SK-N-SH (cell line): Measurements from ENCODE around the gene LRMDA. TPM values are rescaled to one million over a fixed set of nuclear protein-coding genes. Genes with fewer than 3 reads are reported as not detected.

Experiments
- CTCF ChIA-PET: fragments of 300-600, 350-600 bp; formaldehyde crosslinking; extraction: SDS; loops from one replicate; lab custom pipeline; 2021; lab: Yijun Ruan, JAX
- POLR2A ChIA-PET: fragments of 350-600 bp; sonication (Branson Sonifier 250); formaldehyde crosslinking; extraction: SDS; loops from one replicate; lab custom pipeline; 2020; ENCODE audit warnings: antibody characterized with exemption, inconsistent platforms; lab: Yijun Ruan, JAX
- DNase-seq: peaks from one replicate; pipeline ENCODE4 v3.0.0; 2012
- H2AFZ ChIP-seq: fragments of 200-600 bp; sonication (generic); 2 replicates; pipeline ENCODE4 v1.8.1; 2016; ENCODE audit warnings: antibody characterized with exemption, mild to moderate bottlenecking, low read depth
- H3F3A ChIP-seq: fragments of 200-600 bp; sonication (generic); replicated peaks from 2 replicates; pipeline ENCODE3; 2016; ENCODE audit warnings: antibody characterized with exemption, mild to moderate bottlenecking; ENCODE audit not compliant: insufficient read depth
- H3K27ac ChIP-seq, 2 experiments: fragments of 200-500 bp in 1 of 2; fragments of 200-600 bp in 1 of 2; sonication (Bioruptor generic) in 1 of 2; sonication (generic), shearing (Covaris generic) in 1 of 2; 2 replicates each; pipeline versions ENCODE4 v1.5.1 to v1.6.1; 2014 to 2016; ENCODE audit warnings: low read depth in 2 of 2, inconsistent platforms in 1 of 2, low read length in 1 of 2, mild to moderate bottlenecking in 1 of 2, mixed read lengths in 1 of 2
- H3K27me3 ChIP-seq: fragments of 200-600 bp; sonication (generic), shearing (Covaris generic); 2 replicates; pipeline ENCODE4 v1.6.1; 2016; ENCODE audit warnings: mixed run types; ENCODE audit not compliant: insufficient read depth
- H3K36me3 ChIP-seq, 2 experiments: fragments of 200-500 bp in 1 of 2; fragments of 200-600 bp in 1 of 2; sonication (Bioruptor generic) in 1 of 2; sonication (generic) in 1 of 2; replicated peaks in 1 of 2; 2 replicates each; pipeline versions ENCODE3 to v1.5.1; 2014 to 2016; ENCODE audit warnings: low read length in 1 of 2, mild to moderate bottlenecking in 1 of 2; ENCODE audit not compliant: insufficient read depth in 2 of 2, control insufficient read depth in 1 of 2
- H3K4me1 ChIP-seq, 2 experiments: fragments of 200-500 bp in 1 of 2; fragments of 200-600 bp in 1 of 2; sonication (Bioruptor generic) in 1 of 2; sonication (generic), shearing (Covaris generic) in 1 of 2; 2 replicates each; pipeline versions ENCODE4 v1.5.1 to v1.6.1; 2014 to 2016; ENCODE audit warnings: low read depth in 1 of 2, low read length in 1 of 2, mixed run types in 1 of 2; ENCODE audit not compliant: insufficient read depth in 2 of 2, control insufficient read depth in 1 of 2
- H3K4me2 ChIP-seq: fragments of 200-600 bp; sonication (generic), shearing (Covaris generic); 2 replicates; pipeline ENCODE4 v1.6.1; 2017; ENCODE audit warnings: mixed run types
- H3K4me3 ChIP-seq, 2 experiments: fragments of 200-500 bp in 1 of 2; fragments of 200-600 bp in 1 of 2; sonication (Bioruptor generic) in 1 of 2; sonication (generic), shearing (Covaris generic) in 1 of 2; 2 replicates each; pipeline versions ENCODE4 v1.5.1 to v1.8.1; 2014 to 2016; ENCODE audit warnings: low read depth in 2 of 2, inconsistent platforms in 1 of 2, low read length in 1 of 2, mild to moderate bottlenecking in 1 of 2, mixed read lengths in 1 of 2, moderate library complexity in 1 of 2
- H3K79me2 ChIP-seq: fragments of 200-600 bp; sonication (generic); 2 replicates; pipeline ENCODE4 v1.8.1; 2017; ENCODE audit warnings: mild to moderate bottlenecking; ENCODE audit not compliant: insufficient read depth
- H3K9ac ChIP-seq: fragments of 200-600 bp; sonication (generic); 2 replicates; pipeline ENCODE4 v1.6.1; 2017; ENCODE audit warnings: mixed run types
- H3K9me2 ChIP-seq: fragments of 200-600 bp; sonication (generic); 2 replicates; pipeline ENCODE4 v1.6.1; 2017; ENCODE audit warnings: mixed run types
- H3K9me3 ChIP-seq: fragments of 200-600 bp; sonication (generic); 2 replicates; pipeline ENCODE4 v1.6.1; 2017; ENCODE audit warnings: mixed run types, mild to moderate bottlenecking, moderate library complexity
- H4K20me1 ChIP-seq: fragments of 200-600 bp; sonication (generic); 2 replicates; pipeline ENCODE4 v1.6.1; 2017; ENCODE audit warnings: mild to moderate bottlenecking, mixed run types; ENCODE audit not compliant: insufficient read depth
- CHD2 ChIP-seq: fragments of 150-350 bp; IDR thresholded peaks from 2 replicates; pipeline ENCODE4 v1.6.1; 2018; ENCODE audit warnings: low read length; ENCODE audit not compliant: partially characterized antibody
- ELF1 ChIP-seq: IDR thresholded peaks from 2 replicates; pipeline ENCODE4 v1.4.0; 2012
- EZH2phosphoT487 ChIP-seq: fragments of 200-600 bp; sonication (generic); IDR thresholded peaks from 2 replicates; pipeline ENCODE4 v1.6.1; 2017; ENCODE audit warnings: low read depth, mixed run types, mild to moderate bottlenecking, antibody characterized with exemption, moderate library complexity, borderline replicate concordance
- FOXM1 ChIP-seq: IDR thresholded peaks from 2 replicates; pipeline ENCODE4 v1.4.0; 2012; ENCODE audit warnings: low read depth, mild to moderate bottlenecking
- MAX ChIP-seq: IDR thresholded peaks from 2 replicates; pipeline ENCODE4 v1.4.0; 2012; ENCODE audit warnings: low read depth
- NFIC ChIP-seq: IDR thresholded peaks from 2 replicates; pipeline ENCODE4 v1.4.0; 2012; ENCODE audit warnings: borderline replicate concordance
- NRF1 ChIP-seq: IDR thresholded peaks from 2 replicates; pipeline ENCODE4 v1.6.1; 2012; ENCODE audit warnings: low read depth, mild to moderate bottlenecking, low read length
- PBX3 ChIP-seq: IDR thresholded peaks from 2 replicates; pipeline ENCODE4; 2012
- POLR2AphosphoS5 ChIP-seq: IDR thresholded peaks from 2 replicates; pipeline ENCODE4 v1.6.1; 2012; ENCODE audit warnings: low read depth, low read length
- RAD21 ChIP-seq: IDR thresholded peaks from 2 replicates; pipeline ENCODE4 v1.6.1; 2012; ENCODE audit warnings: mild to moderate bottlenecking, low read length
- REST ChIP-seq: IDR thresholded peaks from 2 replicates; pipeline ENCODE4 v1.6.1; 2012; ENCODE audit warnings: mild to moderate bottlenecking, low read depth, low read length, moderate library complexity
- RXRA ChIP-seq: IDR thresholded peaks from 2 replicates; pipeline ENCODE4 v1.4.0; 2012; ENCODE audit warnings: low read depth, mild to moderate bottlenecking, borderline replicate concordance
- SIN3A ChIP-seq: IDR thresholded peaks from 2 replicates; pipeline ENCODE4 v1.6.1; 2012; ENCODE audit warnings: low read depth, mild to moderate bottlenecking, low read length, moderate library complexity, borderline replicate concordance
- SMC3 ChIP-seq: IDR thresholded peaks from 2 replicates; pipeline ENCODE4 v1.6.1; 2012; ENCODE audit warnings: low read depth, low read length, improper control_type of control experiment
- TAF1 ChIP-seq: IDR thresholded peaks from 2 replicates; pipeline ENCODE4 v1.6.1; 2012; ENCODE audit warnings: low read depth, mild to moderate bottlenecking, low read length, moderate library complexity, borderline replicate concordance
- TCF12 ChIP-seq: IDR thresholded peaks from 2 replicates; pipeline ENCODE4 v1.4.0; 2012
- USF1 ChIP-seq: IDR thresholded peaks from 2 replicates; pipeline ENCODE4 v1.4.0; 2012; ENCODE audit warnings: low read depth, borderline replicate concordance
- ZBTB33 ChIP-seq: IDR thresholded peaks from 2 replicates; pipeline ENCODE4 v1.4.0; 2012; ENCODE audit warnings: low read depth, borderline replicate concordance
- WGBS: methylation state at CpG from one replicate; pipeline ENCODE4 v1.1.6; 2017; ENCODE audit warnings: low lambda C conversion rate; 5-methylcytosine and 5-hydroxymethylcytosine counted together
- polyA plus RNA-seq, 3 experiments: library from polyadenylated mRNA; depleted of rRNA; stranded (reverse); fragments of >200 nt; gene quantifications; 2 replicates each; pipeline ENCODE4 v1.2.3, GENCODE V29; 2012

The LRMDA gene
- polyA plus RNA-seq, 1 of the 3 experiments (the other 2 are of a cell fraction) = 0.95 TPM

- Histone ChIP-seq H3K9ac (no peak overlapping the region), H3K4me1 (no peaks in the 10 kb centered on the region), H3K36me3 (no peaks in the 10 kb centered on the region)
- TF ChIP-seq EZH2phosphoT487 (no peak), USF1 (no peak), TAF1 (no peak)
- TF ChIP-seq, all 33 proteins: peak for 0
- Histone ChIP-seq H3F3A (no peaks in the 10 kb centered on the region), H3K4me2 (no peak overlapping the region), H3K27ac (no peak overlapping the region), H3K9me2 (no peaks in the 10 kb centered on the region), H3K9me3 (no peaks in the 10 kb centered on the region), H2AFZ (no peak overlapping the region), H4K20me1 (no peaks in the 10 kb centered on the region), H3K4me3 (no peak overlapping the region), H3K27me3 (no peaks in the 10 kb centered on the region), H3K79me2 (no peaks in the 10 kb centered on the region)
- no peak for DNase-seq
- ChIA-PET POLR2A (no interaction called here), CTCF (no interaction called here)
- 100% methylated on average over 1 of the region's 1 CpG for WGBS
Measured at GRCh38 chr10:76248649-76249200, 817.3 kb downstream of the LRMDA start.

GRCh38 chr10:76251841-76252671 is 820.6 kb downstream of the LRMDA start:
- ChIA-PET POLR2A (no interaction called here), CTCF (interaction anchor here (0.8 to 1.0 kb wide), 2 partner anchors 11 to 31 kb away, joined by 3 read pairs; no protein-coding TSS in a partner anchor)
- no peaks in the 10 kb centered on the region for H3K9me2 ChIP-seq
- no peak overlapping the region for H2AFZ ChIP-seq
- no peak overlapping the region for H3K9ac ChIP-seq
- H3F3A ChIP-seq = no peaks in the 10 kb centered on the region
- H3K27ac ChIP-seq = peak overlapping the region in 1 of 2 experiments; percentile 72; a peak in 2 of 4 replicates
- H3K79me2 ChIP-seq = no peaks in the 10 kb centered on the region
- H3K36me3 ChIP-seq = no peaks in the 10 kb centered on the region
- DNase-seq = no peak
- H3K27me3 ChIP-seq = no peaks in the 10 kb centered on the region
- H3K4me1 ChIP-seq = no peaks in the 10 kb centered on the region
- 84% methylated on average over 11 of the region's 11 CpGs for WGBS
- no peak overlapping the region for H3K4me2 ChIP-seq
- no peaks in the 10 kb centered on the region for H4K20me1 ChIP-seq
- H3K9me3 ChIP-seq = no peaks in the 10 kb centered on the region
- H3K4me3 ChIP-seq = no peak overlapping the region
- TF ChIP-seq MAX = no peak
- TF ChIP-seq USF1 = no peak
- no peak for TF ChIP-seq RXRA
- TF ChIP-seq FOXM1 = no peak
- no peak for TF ChIP-seq RAD21
- no peak for TF ChIP-seq POLR2AphosphoS5
- no peak for TF ChIP-seq CHD2
- 0 out of 2 replicates have a peak, but pooled peaks have one; percentile 26 for TF ChIP-seq TCF12
- no peak for TF ChIP-seq SMC3
- TF ChIP-seq ZBTB33 = no peak
- peak; percentile 55 for TF ChIP-seq PBX3
- TF ChIP-seq ELF1 = no peak
- TF ChIP-seq NRF1 = no peak
- no peak for TF ChIP-seq NFIC
- no peak for TF ChIP-seq REST
- no peak for TF ChIP-seq SIN3A
